B cell (primary cell): ENCODE results near the gene PPFIA2. TPM values are rescaled to one million over a fixed set of nuclear protein-coding genes. Genes with fewer than 3 reads are reported as not detected.

Experiments
- ATAC-seq: fragments of 200-7000 bp; cut with Tn5 transposase; one replicate; pipeline ENCODE4 v1.10.0; 2021; ENCODE audit warnings: low read depth, mild to moderate bottlenecking, moderate number of reproducible peaks, moderate library complexity
- CTCF ChIA-PET: fragments of 350-600 bp; sonication (Branson Sonifier 250); formaldehyde crosslinking; loops from one replicate; lab custom pipeline; 2021; ENCODE audit warnings: antibody characterized with exemption, inconsistent platforms; lab: Charles Lee
- POLR2A ChIA-PET: fragments of 350-600 bp; sonication (Branson Sonifier 250); formaldehyde crosslinking; loops from one replicate; lab custom pipeline; 2021; ENCODE audit warnings: antibody characterized with exemption; lab: Charles Lee
- DNase-seq: peaks from one replicate; pipeline ENCODE4 v3.0.0; 2013
- H2AFZ ChIP-seq: 2 replicates; pipeline ENCODE4 v1.6.1; 2012; ENCODE audit warnings: mild to moderate bottlenecking, low read depth, low read length; ENCODE audit not compliant: insufficient read depth, poor library complexity, severe bottlenecking
- H3K27ac ChIP-seq, 2 donors: 1 replicate in 1 of 2; 2 replicates in 1 of 2; pipeline ENCODE4 v1.5.1; 2012 to 2013; ENCODE audit warnings: low read length in 2 of 2, mild to moderate bottlenecking in 2 of 2, moderate library complexity in 1 of 2
- H3K27me3 ChIP-seq, 4 experiments: fragments of 200-600 bp in 1 of 4; sonication (generic) in 1 of 4; replicated peaks in 1 of 4; 1 replicate in 2 of 4; 2 replicates in 2 of 4; pipeline versions ENCODE4 v1.6.1 to v1.7.0; 2013 to 2016; ENCODE audit warnings: low read length in 3 of 4, mild to moderate bottlenecking in 2 of 4, mixed read lengths in 1 of 4, moderate library complexity in 1 of 4; ENCODE audit not compliant: insufficient read depth in 4 of 4, control insufficient read depth in 3 of 4; ENCODE audit errors: control extremely low read depth in 1 of 4
- H3K36me3 ChIP-seq, 2 experiments: replicated peaks in 1 of 2; 1 replicate in 1 of 2; 2 replicates in 1 of 2; pipeline versions ENCODE4 v1.6.1 to v1.7.1; 2013; ENCODE audit warnings: low read length in 1 of 2; ENCODE audit not compliant: insufficient read depth in 2 of 2, control insufficient read depth in 1 of 2; ENCODE audit errors: control extremely low read depth in 1 of 2, extremely low read depth in 1 of 2
- H3K4me1 ChIP-seq, 2 donors: fragments of 200-600 bp in 1 of 2; sonication (generic) in 1 of 2; 1 replicate in 1 of 2; 2 replicates in 1 of 2; pipeline versions ENCODE4 v1.5.1 to v1.6.1; 2013 to 2017; ENCODE audit warnings: low read length in 2 of 2; ENCODE audit not compliant: control insufficient read depth in 2 of 2, insufficient read depth in 2 of 2
- H3K4me2 ChIP-seq: replicated peaks from 2 replicates; pipeline ENCODE3; 2012; ENCODE audit warnings: mild to moderate bottlenecking, low read depth, low read length; ENCODE audit not compliant: poor library complexity, severe bottlenecking
- H3K4me3 ChIP-seq, 5 experiments: fragments of 200-600 bp in 1 of 5; sonication (generic) in 1 of 5; 1 replicate in 3 of 5; 2 replicates in 2 of 5; pipeline versions ENCODE4 v1.5.1 to v1.7.0; 2011 to 2016; ENCODE audit warnings: low read length in 4 of 5, mild to moderate bottlenecking in 4 of 5, low read depth in 2 of 5, control low read depth in 1 of 5, moderate library complexity in 1 of 5; ENCODE audit not compliant: insufficient read depth in 1 of 5; ENCODE audit errors: control extremely low read depth in 1 of 5, extremely low read depth in 1 of 5
- H3K79me2 ChIP-seq: fragments of 200-600 bp; sonication (generic); one replicate; pipeline ENCODE4 v1.6.0; 2016; ENCODE audit warnings: low read length; ENCODE audit not compliant: control insufficient read depth, insufficient read depth
- H3K9ac ChIP-seq: fragments of 200-600 bp; sonication (generic); 2 replicates; pipeline ENCODE4 v1.6.1; 2017; ENCODE audit warnings: mild to moderate bottlenecking, low read length, moderate library complexity
- H3K9me3 ChIP-seq, 3 donors: one replicate each; pipeline versions ENCODE4 v1.6.1 to v1.7.1; 2013; ENCODE audit warnings: low read length in 2 of 3; ENCODE audit not compliant: control insufficient read depth in 2 of 3, insufficient read depth in 1 of 3; ENCODE audit errors: control extremely low read depth in 1 of 3
- H4K20me1 ChIP-seq: 2 replicates; pipeline ENCODE4 v1.6.0; 2012; ENCODE audit warnings: mild to moderate bottlenecking, low read length; ENCODE audit not compliant: insufficient read depth, control insufficient read depth, poor library complexity, severe bottlenecking
- H3K27ac Mint-ChIP-seq: one replicate; pipeline ENCODE4 v1.8.0; 2021; ENCODE audit warnings: mixed read lengths
- H3K27me3 Mint-ChIP-seq: one replicate; pipeline ENCODE4 v1.8.0; 2021; ENCODE audit warnings: mixed read lengths
- H3K4me1 Mint-ChIP-seq: one replicate; pipeline ENCODE4 v1.8.0; 2021; ENCODE audit warnings: mixed read lengths
- H3K4me3 Mint-ChIP-seq: one replicate; pipeline ENCODE4 v1.8.0; 2021; ENCODE audit warnings: mixed read lengths
- H3K9me3 Mint-ChIP-seq: one replicate; pipeline ENCODE4 v1.8.0; 2022; ENCODE audit warnings: mixed read lengths; ENCODE audit not compliant: insufficient read depth
- EZH2 ChIP-seq: IDR thresholded peaks from 2 replicates; pipeline ENCODE4 v1.6.1; 2012; ENCODE audit warnings: borderline replicate concordance, low read depth, mild to moderate bottlenecking, moderate library complexity, low read length; ENCODE audit not compliant: insufficient read depth, poor library complexity, severe bottlenecking
- WGBS: methylation state at CpG from one replicate; pipeline ENCODE4 v1.1.5; 2013; ENCODE audit warnings: missing lambda C conversion rate; ENCODE audit not compliant: insufficient coverage; 5-methylcytosine and 5-hydroxymethylcytosine counted together
- intact Hi-C: fragments of 100-400 bp; cut with micrococcal nuclease; formaldehyde crosslinking; loops from one replicate; pipeline ENCODE4 v1.10.0; 2022
- polyA plus RNA-seq: library from polyadenylated mRNA; depleted of rRNA; stranded (reverse); fragments of >200 nt; gene quantifications from 2 replicates; pipeline ENCODE4 v1.2.3, GENCODE V29; 2012
- total RNA-seq, 2 donors: library from RNA; stranded (reverse); fragments of 120-200 nt in 1 of 2; gene quantifications; 1 replicate in 1 of 2; 2 replicates in 1 of 2; pipeline versions ENCODE4 v1.2.3 to v1.2.4, GENCODE V29; 2013 to 2022
- TF ChIP-seq, protein P1 (sequence below): fragments of 200-600 bp; IDR thresholded peaks from one replicate; pipeline ENCODE4 v1.8.0; 2022; ENCODE audit warnings: antibody characterized with exemption, mild to moderate bottlenecking

Gene PPFIA2
- total and polyA plus RNA-seq, 2 donors (not counting 1 experiment from before 2014, with no cell fraction given) = not detected

DNA sequence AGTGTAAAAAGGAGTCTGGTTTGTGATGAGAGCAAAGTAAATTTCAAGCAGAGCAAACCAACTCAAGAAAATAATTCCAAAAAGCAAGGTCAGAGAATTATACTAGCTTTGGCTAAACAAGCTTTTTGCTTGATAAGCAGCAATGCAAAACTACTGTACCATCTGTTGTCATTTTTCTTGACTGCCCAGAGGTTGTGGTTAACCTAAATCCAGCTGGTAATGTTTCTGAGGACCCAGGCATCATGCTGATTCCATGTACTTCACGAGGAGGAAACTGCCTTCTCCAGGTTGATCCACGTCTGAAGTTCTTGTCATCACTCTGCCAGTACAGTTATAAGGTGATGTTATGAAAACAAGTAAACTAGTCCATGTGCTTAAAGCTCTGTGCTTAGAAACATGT is 496.1 kb downstream of the PPFIA2 start:
- WGBS = 76% methylated on average over 2 of the region's 2 CpGs
- H3K27ac ChIP-seq = no peak overlapping the region
- H3K9me3 ChIP-seq = no peaks in the 10 kb centered on the region
- no peaks in the 10 kb centered on the region for H3K27me3 ChIP-seq
- no peak overlapping the region for H3K4me2 ChIP-seq
- no peaks in the 10 kb centered on the region for H3K9me3 Mint-ChIP-seq
- no peak overlapping the region for H2AFZ ChIP-seq
- CTCF ChIA-PET = no interaction called here
- no peaks in the 10 kb centered on the region for H3K27me3 Mint-ChIP-seq
- no peaks in the 10 kb centered on the region for H3K79me2 ChIP-seq
- intact Hi-C loops = no loop called here
- H3K4me1 Mint-ChIP-seq = no peaks in the 10 kb centered on the region
- TF ChIP-seq EZH2 = no peak
- TF ChIP-seq, protein P1, sequence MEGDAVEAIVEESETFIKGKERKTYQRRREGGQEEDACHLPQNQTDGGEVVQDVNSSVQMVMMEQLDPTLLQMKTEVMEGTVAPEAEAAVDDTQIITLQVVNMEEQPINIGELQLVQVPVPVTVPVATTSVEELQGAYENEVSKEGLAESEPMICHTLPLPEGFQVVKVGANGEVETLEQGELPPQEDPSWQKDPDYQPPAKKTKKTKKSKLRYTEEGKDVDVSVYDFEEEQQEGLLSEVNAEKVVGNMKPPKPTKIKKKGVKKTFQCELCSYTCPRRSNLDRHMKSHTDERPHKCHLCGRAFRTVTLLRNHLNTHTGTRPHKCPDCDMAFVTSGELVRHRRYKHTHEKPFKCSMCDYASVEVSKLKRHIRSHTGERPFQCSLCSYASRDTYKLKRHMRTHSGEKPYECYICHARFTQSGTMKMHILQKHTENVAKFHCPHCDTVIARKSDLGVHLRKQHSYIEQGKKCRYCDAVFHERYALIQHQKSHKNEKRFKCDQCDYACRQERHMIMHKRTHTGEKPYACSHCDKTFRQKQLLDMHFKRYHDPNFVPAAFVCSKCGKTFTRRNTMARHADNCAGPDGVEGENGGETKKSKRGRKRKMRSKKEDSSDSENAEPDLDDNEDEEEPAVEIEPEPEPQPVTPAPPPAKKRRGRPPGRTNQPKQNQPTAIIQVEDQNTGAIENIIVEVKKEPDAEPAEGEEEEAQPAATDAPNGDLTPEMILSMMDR = no peak
- POLR2A ChIA-PET = no interaction called here
- H3K4me3 Mint-ChIP-seq = no peak overlapping the region
- H4K20me1 ChIP-seq = no peaks in the 10 kb centered on the region
- no peak for DNase-seq
- H3K36me3 ChIP-seq = no peaks in the 10 kb centered on the region
- no peak overlapping the region for H3K27ac Mint-ChIP-seq
- H3K9ac ChIP-seq = no peak overlapping the region
- no peak for ATAC-seq
- no peak overlapping the region for H3K4me3 ChIP-seq
- H3K4me1 ChIP-seq = no peaks in the 10 kb centered on the region

DNA sequence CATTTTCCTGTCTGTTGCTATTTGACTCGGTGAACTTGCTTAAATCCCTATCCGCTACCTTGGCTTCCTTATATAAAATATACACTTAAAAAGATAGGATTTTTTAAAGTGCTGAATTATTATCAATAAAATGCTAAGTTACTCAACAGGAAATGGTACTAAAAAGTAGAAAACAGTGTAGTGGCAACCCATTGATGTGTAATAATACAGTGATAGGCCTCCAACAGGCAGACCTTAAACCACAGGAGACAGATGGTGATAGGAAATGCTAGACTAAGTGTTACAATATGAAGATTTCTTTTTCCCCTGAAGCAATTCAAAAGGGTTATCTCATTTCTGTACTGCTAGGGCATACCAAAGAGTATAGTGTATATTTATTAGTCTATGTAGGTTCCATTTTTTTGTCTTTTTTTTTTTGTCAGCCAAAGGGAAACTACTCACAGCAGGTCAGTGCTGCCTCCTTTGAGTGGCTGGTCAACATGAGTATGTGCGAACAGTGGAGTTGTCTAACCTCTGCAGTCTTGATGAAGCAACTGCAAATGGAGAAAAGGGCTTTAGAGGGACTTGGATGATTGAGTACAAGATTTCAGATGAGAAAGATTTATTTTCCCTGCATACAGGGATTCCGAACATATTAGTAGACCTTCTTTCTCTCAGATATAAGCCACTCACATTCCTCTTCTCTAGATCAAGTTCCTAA is 497.5 kb downstream of the PPFIA2 start:
- ATAC-seq (no peak), DNase-seq (no peak)
- no peak overlapping the region for H3K4me3 ChIP-seq
- no peaks in the 10 kb centered on the region for H3K4me1 ChIP-seq
- H3K9me3 ChIP-seq = no peaks in the 10 kb centered on the region
- no peak overlapping the region for H2AFZ ChIP-seq
- Mint-ChIP-seq H3K27me3 (no peaks in the 10 kb centered on the region), H3K4me1 (no peaks in the 10 kb centered on the region), H3K9me3 (no peaks in the 10 kb centered on the region), H3K27ac (no peak overlapping the region), H3K4me3 (no peak overlapping the region)
- H3K27me3 ChIP-seq = no peaks in the 10 kb centered on the region
- ChIA-PET CTCF (no interaction called here), POLR2A (no interaction called here)
- no peaks in the 10 kb centered on the region for H3K36me3 ChIP-seq
- TF ChIP-seq, protein P1 = no peak
- no peak for TF ChIP-seq EZH2
- WGBS = 80% methylated on average over 1 of the region's 4 CpGs
- no peaks in the 10 kb centered on the region for H4K20me1 ChIP-seq
- no peak overlapping the region for H3K4me2 ChIP-seq
- intact Hi-C loops = no loop called here
- H3K9ac ChIP-seq = no peak overlapping the region
- H3K27ac ChIP-seq = no peak overlapping the region
- H3K79me2 ChIP-seq = no peaks in the 10 kb centered on the region
